ENCODE results near the gene CDK14.
A peak's percentile ranks its signal among the peaks of the same experiment; 100 is the strongest.
"Not testable (repeated sequence)": the region's sequence is repeated elsewhere in the genome, so short reads cannot be mapped to it uniquely, and the experiment has no call there.

Gene CDK14

GRCh38 chr7:90629297-90629918 lies 33.3 kb downstream of the CDK14 start:
- peak; percentile 60 for DNase-seq (ENCODE audit: low spot score)
- FAIRE-seq: no peak

GRCh38 chr7:90631502-90631901 lies 35.4 kb downstream of the CDK14 start:
- DNase-seq (ENCODE audit: low spot score) (no peak), FAIRE-seq (peak; percentile 17)

GRCh38 chr7:90639683-90640082 lies 43.6 kb downstream of the CDK14 start:
- DNase-seq (ENCODE audit: low spot score); FAIRE-seq: not testable (repeated sequence)

- peak; percentile 32 for FAIRE-seq
Observed at GRCh38 chr7:90642978-90643377, 46.9 kb downstream of the CDK14 start.

GRCh38 chr7:90645784-90646183 lies 49.7 kb downstream of the CDK14 start:
- DNase-seq (ENCODE audit: low spot score) (no peak), FAIRE-seq (no peak)

More at GRCh38 chr7:90642978-90643377, 46.9 kb downstream of the CDK14 start:
- DNase-seq (ENCODE audit: low spot score): no peak

GRCh38 chr7:90648107-90648506 lies 52.0 kb downstream of the CDK14 start:
- no peak for DNase-seq (ENCODE audit: low spot score)
- FAIRE-seq: no peak

- FAIRE-seq (no peak), DNase-seq (ENCODE audit: low spot score) (no peak)
Observed at GRCh38 chr7:90648834-90649233, 52.7 kb downstream of the CDK14 start.

- peak; percentile 48 for FAIRE-seq
- no peak for DNase-seq (ENCODE audit: low spot score)
Observed at GRCh38 chr7:90654718-90655427, 58.8 kb downstream of the CDK14 start.

- peak; percentile 43 for DNase-seq (ENCODE audit: low spot score)
- peak; percentile 83 for FAIRE-seq
Observed at GRCh38 chr7:90655566-90655965, 59.4 kb downstream of the CDK14 start.

- DNase-seq (ENCODE audit: low spot score) (no peak), FAIRE-seq (no peak)
Observed at GRCh38 chr7:90657481-90657880, 61.4 kb downstream of the CDK14 start.

- FAIRE-seq: no peak
- DNase-seq (ENCODE audit: low spot score): no peak
Observed at GRCh38 chr7:90660100-90660499, 64.0 kb downstream of the CDK14 start.

GRCh38 chr7:90660819-90661218 lies 64.7 kb downstream of the CDK14 start:
- FAIRE-seq: peak; percentile 5
- no peak for DNase-seq (ENCODE audit: low spot score)

GRCh38 chr7:90661290-90662151 lies 65.4 kb downstream of the CDK14 start:
- DNase-seq (ENCODE audit: low spot score): no peak
- no peak for FAIRE-seq

- FAIRE-seq (no peak), DNase-seq (ENCODE audit: low spot score) (no peak)
Observed at GRCh38 chr7:90663176-90663575, 67.1 kb downstream of the CDK14 start.

- FAIRE-seq: no peak
- no peak for DNase-seq (ENCODE audit: low spot score)
Observed at GRCh38 chr7:90666186-90666585, 70.1 kb downstream of the CDK14 start.

- peak; percentile 5 for FAIRE-seq
- no peak for DNase-seq (ENCODE audit: low spot score)
Observed at GRCh38 chr7:90668992-90669391, 72.9 kb downstream of the CDK14 start.

GRCh38 chr7:90669492-90669891 lies 73.4 kb downstream of the CDK14 start:
- peak; percentile 50 for FAIRE-seq
- no peak for DNase-seq (ENCODE audit: low spot score)

- no peak for DNase-seq (ENCODE audit: low spot score)
- FAIRE-seq: no peak
Observed at GRCh38 chr7:90671571-90671970, 75.5 kb downstream of the CDK14 start.

GRCh38 chr7:90672210-90672609 lies 76.1 kb downstream of the CDK14 start:
- DNase-seq (ENCODE audit: low spot score) (no peak), FAIRE-seq (no peak)

GRCh38 chr7:90674625-90675024 lies 78.5 kb downstream of the CDK14 start:
- DNase-seq (ENCODE audit: low spot score) (no peak), FAIRE-seq (no peak)

GRCh38 chr7:90675982-90676381 lies 79.9 kb downstream of the CDK14 start:
- peak; percentile 56 for FAIRE-seq
- no peak for DNase-seq (ENCODE audit: low spot score)

Measured in urothelium cell line (cell line).